Motor neuron (in vitro differentiated cells): ENCODE data around the gene RELT. TPM values are rescaled to one million over a fixed set of nuclear protein-coding genes. Genes with fewer than 3 reads are reported as not detected.
A peak's percentile ranks its signal among the peaks of the same experiment; 100 is the strongest.

ENCODE experiments used
- ATAC-seq, 8 experiments: fragments of 200-7000 bp; cut with Tn5 transposase; replicated peaks in 6 of 8; 2 replicates each; pipeline ENCODE4 v1.8.0; 2021; ENCODE audit warnings: mild to moderate bottlenecking in 8 of 8, moderate library complexity in 8 of 8
- H3K27ac ChIP-seq, 2 donors: fragments of 250-450 bp; sonication (Bioruptor Pico); 2 replicates each; pipeline ENCODE4 v1.9.0; 2021; ENCODE audit warnings: antibody characterized with exemption in 2 of 2, mild to moderate bottlenecking in 2 of 2, moderate library complexity in 1 of 2
- H3K4me1 ChIP-seq, 2 donors: fragments of 250-450 bp; sonication (Bioruptor Pico); replicated peaks in 1 of 2; 2 replicates each; pipeline ENCODE4 v1.6.1; 2021; ENCODE audit warnings: antibody characterized with exemption in 2 of 2, mild to moderate bottlenecking in 2 of 2, moderate library complexity in 1 of 2
- H3K4me3 ChIP-seq, 5 donors: fragments of 250-450 bp; sonication (Bioruptor Pico); 2 replicates each; pipeline ENCODE4 v1.9.0; 2021; ENCODE audit warnings: antibody characterized with exemption in 5 of 5, mild to moderate bottlenecking in 5 of 5, moderate library complexity in 4 of 5
- WGBS, 10 experiments: fragments of 450-650 bp; shearing (Covaris generic); methylation state at CpG; one replicate each; pipeline ENCODE4 v1.0.0; 2022; 5-methylcytosine and 5-hydroxymethylcytosine counted together
- in situ Hi-C, 9 experiments: fragments of 400-800 bp; cut with MboI; loops; one replicate each; pipeline ENCODE4 v1.15.0; 2021; ENCODE audit warnings: low sequenced_read_pairs in 9 of 9, low pct_unique_long_range_greater_than_20kb in 2 of 9; ENCODE audit not compliant: unreplicated experiment in 9 of 9
- total RNA-seq, 8 experiments: library from RNA; unstranded; fragments of 300-600 nt; gene quantifications; 2 replicates each; pipeline versions ENCODE4 v1.2.3 to v1.2.4, GENCODE V29; 2022

The RELT gene
- total RNA-seq, 8 experiments from 2014 or later: 6.0 to 11.8 (median 7.0) TPM

- Histone ChIP-seq H3K4me1 (peaks cover 15 to 25% of the 10 kb centered on the region in 2 donors), H3K27ac (no peak overlapping the region), H3K4me3 (no peak overlapping the region)
- no peak for ATAC-seq
- in situ Hi-C loops: loop anchor here in 1 of 9 experiments (25.0 kb wide), 1 partner anchor 271 kb away; no protein-coding TSS in a partner anchor
- WGBS, 10 experiments: 67 to 100% (median 92%) methylated on average over 1 to 4 of the region's 12 CpGs; no CpG with 5 or more reads in 5 of the 10 experiments
These were observed 14.7 kb downstream of the RELT start for GRCh38 chr11:73390601-73391565.

DNA sequence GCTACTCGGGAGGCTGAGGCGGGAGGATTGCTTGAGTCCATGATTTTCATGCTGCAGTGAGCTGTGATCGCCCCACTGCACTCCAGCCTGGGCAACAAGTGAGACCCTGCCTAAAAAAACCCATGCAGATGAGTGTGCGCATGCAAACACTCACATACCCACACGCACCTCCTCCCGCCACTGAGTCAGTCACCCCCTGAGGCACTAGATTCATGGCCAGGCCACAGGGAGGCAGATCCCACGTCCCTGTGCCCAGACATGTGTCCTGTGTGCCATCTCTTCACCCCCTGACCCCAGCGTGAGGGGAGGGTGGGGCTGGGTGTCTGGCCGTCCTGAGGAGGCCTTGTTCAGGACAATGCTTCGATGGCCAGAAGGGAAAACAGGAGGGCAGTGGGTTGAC, 15.5 kb downstream of the RELT start:
- 100% methylated on average over 1 of the region's 10 CpGs; no CpG with 5 or more reads in 9 of the 10 experiments for WGBS, 10 experiments
- Histone ChIP-seq H3K4me1 (peaks cover 18 to 19% of the 10 kb centered on the region in 2 donors), H3K4me3 (no peak overlapping the region), H3K27ac (no peak overlapping the region)
- in situ Hi-C loops: loop anchor here in 1 of 9 experiments (25.0 kb wide), 1 partner anchor 271 kb away; no protein-coding TSS in a partner anchor
- no peak for ATAC-seq

DNA sequence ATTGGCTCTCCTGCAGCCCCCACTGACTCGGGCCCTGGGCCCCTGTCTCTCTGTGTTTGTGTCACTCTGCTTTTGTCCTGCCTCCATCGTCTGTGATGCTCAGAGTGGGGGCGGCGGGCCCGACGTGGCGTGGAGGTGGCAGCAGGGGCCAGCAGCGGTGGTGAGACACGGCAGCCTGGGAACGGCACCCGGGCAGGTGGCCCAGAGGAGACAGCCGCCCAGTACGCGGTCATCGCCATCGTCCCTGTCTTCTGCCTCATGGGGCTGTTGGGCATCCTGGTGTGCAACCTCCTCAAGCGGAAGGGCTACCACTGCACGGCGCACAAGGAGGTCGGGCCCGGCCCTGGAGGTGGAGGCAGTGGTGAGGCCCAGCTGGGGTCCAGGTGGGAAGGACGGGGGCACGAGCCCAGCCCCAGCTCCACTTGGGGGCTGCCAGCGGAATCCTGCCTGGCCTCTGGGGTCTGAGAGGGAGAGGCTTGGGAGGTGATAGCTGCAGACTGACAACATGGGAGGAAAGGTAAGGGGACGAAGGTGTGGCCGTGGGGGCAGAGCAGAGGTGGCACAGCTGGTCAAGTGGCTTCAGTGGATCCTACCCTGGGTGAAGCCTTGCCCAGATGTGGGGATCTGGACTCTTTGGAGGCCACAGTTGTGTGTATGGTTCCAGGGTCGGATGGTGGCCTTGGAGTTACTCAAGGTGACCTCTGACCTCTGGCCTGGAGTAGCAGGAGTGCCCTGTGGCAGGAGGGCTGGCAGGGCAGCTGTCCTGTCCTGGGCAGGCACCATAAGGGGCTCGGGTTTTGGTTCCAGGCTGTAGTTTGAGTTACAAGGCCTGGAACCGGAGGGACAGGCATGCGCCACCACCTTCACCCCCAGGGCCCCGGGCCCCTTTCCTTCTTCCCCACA, 16.2 kb downstream of the RELT start:
- 90 to 100% (median 95%) methylated on average over 1 to 9 of the region's 31 CpGs; no CpG with 5 or more reads in 7 of the 10 experiments for WGBS, 10 experiments
- H3K4me3 ChIP-seq: no peak overlapping the region
- in situ Hi-C loops: loop anchor here in 1 of 9 experiments (25.0 kb wide), 1 partner anchor 270 kb away; no protein-coding TSS in a partner anchor
- no peak for ATAC-seq
- no peak overlapping the region for H3K27ac ChIP-seq
- peaks cover 15 to 18% of the 10 kb centered on the region in 2 donors for H3K4me1 ChIP-seq

DNA sequence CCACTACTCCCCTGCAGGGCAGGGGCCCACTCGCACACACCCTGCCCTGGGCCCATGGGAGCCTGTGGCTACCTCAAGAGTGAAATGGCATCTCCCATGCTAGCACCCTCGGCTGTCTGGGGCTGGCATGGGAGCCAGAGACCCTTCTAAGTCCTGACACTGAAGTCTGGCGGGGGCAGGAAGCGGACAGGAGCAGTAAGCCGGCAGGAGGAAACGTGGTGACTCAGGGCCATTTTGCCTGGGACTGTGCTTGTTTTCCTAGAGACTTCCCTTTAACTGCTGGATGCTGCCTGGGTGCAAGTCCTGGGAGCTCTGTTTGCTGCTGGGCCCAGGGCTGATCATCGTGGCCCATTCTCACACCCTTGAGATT, 16.8 kb downstream of the RELT start:
- H3K27ac ChIP-seq: no peak overlapping the region
- peak in 1 of 8 experiments; percentile 3 for ATAC-seq
- 87 to 100% (median 92%) methylated on average over 1 to 5 of the region's 7 CpGs; no CpG with 5 or more reads in 7 of the 10 experiments for WGBS, 10 experiments
- in situ Hi-C loops: loop anchor here in 1 of 9 experiments (25.0 kb wide), 1 partner anchor 269 kb away; no protein-coding TSS in a partner anchor
- H3K4me3 ChIP-seq: no peak overlapping the region
- H3K4me1 ChIP-seq: peaks cover 8 to 15% of the 10 kb centered on the region in 2 donors

DNA sequence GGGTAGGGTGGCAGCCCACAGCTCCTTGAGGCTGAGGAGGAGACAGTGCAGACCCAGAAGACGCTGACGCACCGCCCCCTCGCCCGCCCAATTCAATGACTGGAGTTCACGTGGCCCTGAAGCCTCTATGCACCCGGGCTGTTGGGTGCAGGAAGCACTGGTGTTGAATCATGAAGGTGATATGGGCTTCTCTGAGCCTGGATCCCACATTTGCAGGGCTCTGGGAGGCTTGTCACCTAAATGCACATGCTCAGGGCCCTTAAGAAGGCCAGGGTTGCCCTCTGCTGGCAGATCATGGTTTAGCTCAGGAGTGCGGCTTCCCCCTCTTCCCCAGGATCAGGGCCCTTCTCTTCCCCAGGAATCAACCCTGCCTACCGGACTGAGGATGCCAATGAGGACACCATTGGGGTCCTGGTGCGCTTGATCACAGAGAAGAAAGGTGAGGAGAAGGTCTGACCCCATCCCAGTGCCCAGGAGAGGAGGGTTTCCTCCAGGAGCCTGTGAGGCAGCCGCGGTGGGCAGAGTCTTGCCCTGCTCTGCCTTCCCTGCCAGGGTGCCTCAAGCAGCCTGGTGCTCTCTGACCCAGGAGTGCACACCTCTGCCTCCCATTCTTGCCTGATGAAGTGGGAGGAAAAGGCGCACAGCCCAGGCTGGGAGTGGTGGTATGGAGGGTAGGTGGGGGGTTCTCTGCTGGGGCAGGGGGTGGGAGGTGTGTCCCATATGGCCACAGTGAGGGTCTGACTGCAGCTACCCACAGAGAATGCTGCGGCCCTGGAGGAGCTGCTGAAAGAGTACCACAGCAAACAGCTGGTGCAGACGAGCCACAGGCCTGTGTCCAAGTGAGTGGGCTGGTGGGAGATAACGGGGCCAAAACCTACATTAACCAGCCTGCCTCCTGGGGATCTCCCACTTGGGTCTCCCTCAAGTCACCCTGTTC, 17.5 kb downstream of the RELT start:
- H3K27ac ChIP-seq: no peak overlapping the region
- peaks cover 3 to 9% of the 10 kb centered on the region in 2 donors for H3K4me1 ChIP-seq
- no peak overlapping the region for H3K4me3 ChIP-seq
- in situ Hi-C loops: loop anchor here in 1 of 9 experiments (25.0 kb wide), 1 partner anchor 269 kb away; no protein-coding TSS in a partner anchor
- WGBS, 10 experiments: 22 to 100% (median 40%) methylated on average over 1 to 5 of the region's 16 CpGs; no CpG with 5 or more reads in 6 of the 10 experiments
- peak; percentile 60 to 81 (median 74) for ATAC-seq

DNA sequence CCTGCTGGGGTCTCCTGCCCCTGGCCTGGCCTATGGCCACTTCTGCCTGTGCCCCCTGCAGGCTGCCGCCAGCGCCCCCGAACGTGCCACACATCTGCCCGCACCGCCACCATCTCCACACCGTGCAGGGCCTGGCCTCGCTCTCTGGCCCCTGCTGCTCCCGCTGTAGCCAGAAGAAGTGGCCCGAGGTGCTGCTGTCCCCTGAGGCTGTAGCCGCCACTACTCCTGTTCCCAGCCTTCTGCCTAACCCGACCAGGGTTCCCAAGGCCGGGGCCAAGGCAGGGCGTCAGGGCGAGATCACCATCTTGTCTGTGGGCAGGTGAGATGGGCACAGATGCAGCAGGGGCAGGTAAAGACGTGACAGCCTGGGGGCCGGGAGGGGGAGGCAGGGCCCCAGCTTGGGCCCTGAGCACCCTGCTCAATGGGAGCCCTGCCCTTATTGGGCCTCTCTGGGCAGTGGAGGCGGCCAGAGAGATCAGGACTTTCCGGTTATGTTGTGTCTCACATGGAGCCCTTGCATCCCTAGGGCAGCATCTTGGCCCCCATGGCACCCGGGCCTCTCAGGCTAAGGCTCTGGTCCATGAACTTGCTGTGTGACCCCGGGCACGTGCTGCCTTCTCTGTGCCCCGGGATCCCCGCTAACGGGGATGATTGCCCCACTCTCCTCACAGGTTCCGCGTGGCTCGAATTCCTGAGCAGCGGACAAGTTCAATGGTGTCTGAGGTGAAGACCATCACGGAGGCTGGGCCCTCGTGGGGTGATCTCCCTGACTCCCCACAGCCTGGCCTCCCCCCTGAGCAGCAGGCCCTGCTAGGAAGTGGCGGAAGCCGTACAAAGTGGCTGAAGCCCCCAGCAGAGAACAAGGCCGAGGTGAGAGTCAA, 18.5 kb downstream of the RELT start:
- Histone ChIP-seq H3K4me1 (peaks cover 9 to 11% of the 10 kb centered on the region in 2 donors), H3K4me3 (no peak overlapping the region), H3K27ac (no peak overlapping the region)
- in situ Hi-C loops: loop anchor here in 1 of 9 experiments (25.0 kb wide), 1 partner anchor 268 kb away; no protein-coding TSS in a partner anchor
- WGBS, 10 experiments: 87 to 100% (median 97%) methylated on average over 2 to 12 of the region's 34 CpGs; no CpG with 5 or more reads in 4 of the 10 experiments
- no peak for ATAC-seq

DNA sequence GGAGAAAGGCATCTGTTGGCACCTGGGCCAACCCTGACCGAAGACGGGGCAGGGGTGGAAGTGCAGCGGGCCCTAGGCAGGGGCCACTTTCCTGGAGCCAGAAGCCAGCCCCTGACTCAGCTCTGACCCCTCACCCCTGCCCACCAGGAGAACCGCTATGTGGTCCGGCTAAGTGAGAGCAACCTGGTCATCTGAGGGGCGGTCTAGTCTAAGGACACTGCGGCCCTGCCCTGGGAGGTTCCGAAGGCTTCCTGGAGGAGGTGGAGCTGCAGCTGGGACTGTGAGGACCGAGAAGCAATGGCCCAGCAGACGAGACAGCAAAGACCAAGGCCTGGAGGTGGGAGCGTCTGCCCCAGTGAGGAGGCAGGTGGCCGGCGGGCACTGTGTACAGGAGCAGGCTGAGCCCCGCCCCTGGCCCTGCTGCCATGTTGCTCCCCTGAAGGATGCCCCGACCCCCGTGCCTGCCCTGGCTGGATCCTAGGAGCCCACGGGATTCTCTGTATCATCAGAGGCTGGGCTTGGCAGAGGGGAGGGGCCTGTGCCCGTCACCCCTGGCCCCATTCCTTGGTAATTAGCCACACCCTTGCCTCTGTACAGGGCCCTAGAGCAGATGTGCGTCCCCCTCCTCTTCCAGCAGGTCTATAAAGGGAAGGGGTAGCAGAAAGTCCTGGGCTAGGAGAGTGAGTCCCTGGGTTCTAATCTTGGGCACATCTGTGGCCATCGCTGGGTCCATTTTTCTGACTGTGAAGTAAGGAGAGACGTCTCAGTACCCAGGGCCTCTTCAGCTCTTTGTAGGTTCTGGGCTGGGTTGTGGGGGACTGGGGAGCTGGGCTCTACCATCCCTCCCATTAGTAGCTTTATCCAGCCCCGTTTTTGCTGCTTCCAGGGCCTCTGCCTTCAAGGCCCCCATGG, 19.4 kb downstream of the RELT start:
- Histone ChIP-seq H3K27ac (no peak overlapping the region), H3K4me3 (no peak overlapping the region), H3K4me1 (peaks cover 9 to 11% of the 10 kb centered on the region in 2 donors)
- no peak for ATAC-seq
- 63 to 100% (median 100%) methylated on average over 1 to 4 of the region's 22 CpGs; no CpG with 5 or more reads in 3 of the 10 experiments for WGBS, 10 experiments
- in situ Hi-C loops: loop anchor here in 1 of 9 experiments (25.0 kb wide), 1 partner anchor 267 kb away; no protein-coding TSS in a partner anchor

DNA sequence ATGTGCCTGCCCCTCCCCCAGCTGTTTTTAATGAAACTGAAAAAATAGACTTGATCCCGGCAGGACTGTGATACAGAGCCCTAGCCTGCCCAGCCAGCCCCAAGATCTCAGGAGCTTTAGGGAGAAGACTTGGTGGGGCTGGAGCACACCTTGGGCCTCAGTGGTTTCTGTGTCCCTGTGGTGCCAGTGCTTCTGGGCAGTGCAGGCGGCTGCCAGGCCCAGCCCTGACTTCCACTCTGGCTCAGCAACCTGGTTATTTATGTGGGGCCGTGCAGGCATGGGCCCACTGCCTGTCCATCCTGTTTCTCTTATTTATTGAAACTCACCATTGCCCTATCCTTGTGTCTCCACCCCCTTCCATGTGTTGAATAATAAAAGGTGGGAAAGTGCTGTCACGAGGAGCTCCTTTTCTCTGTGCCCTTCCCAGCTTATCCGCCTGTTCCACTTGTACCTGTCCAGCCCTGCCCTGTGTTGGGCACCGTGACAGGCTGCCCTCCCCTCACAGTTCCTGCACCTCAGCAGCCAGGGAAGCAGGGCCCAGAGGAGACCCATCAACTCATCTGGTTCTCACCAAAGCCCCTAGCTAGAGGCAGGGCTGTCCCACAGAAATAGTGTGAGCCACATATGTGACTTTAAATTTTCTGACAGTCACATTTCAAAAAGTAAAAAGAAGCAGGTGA, 20.2 kb downstream of the RELT start:
- no peak for ATAC-seq
- H3K27ac ChIP-seq: no peak overlapping the region
- H3K4me1 ChIP-seq: peaks cover 9 to 11% of the 10 kb centered on the region in 2 donors
- WGBS, 10 experiments: 10 to 93% (median 86%) methylated on average over 1 to 4 of the region's 6 CpGs; no CpG with 5 or more reads in 3 of the 10 experiments
- in situ Hi-C loops: loop anchor here in 1 of 9 experiments (25.0 kb wide), 1 partner anchor 266 kb away; no protein-coding TSS in a partner anchor
- H3K4me3 ChIP-seq: no peak overlapping the region

GRCh38 chr11:73396985-73397384, 20.8 kb downstream of the RELT start:
- no peak for ATAC-seq
- no peak overlapping the region for H3K27ac ChIP-seq
- H3K4me1 ChIP-seq: peaks cover 9 to 11% of the 10 kb centered on the region in 2 donors
- H3K4me3 ChIP-seq: no peak overlapping the region
- in situ Hi-C loops: loop anchor here in 1 of 9 experiments (25.0 kb wide), 1 partner anchor 265 kb away; no protein-coding TSS in a partner anchor
- WGBS, 10 experiments: 72 to 100% (median 98%) methylated on average over 1 to 5 of the region's 7 CpGs; no CpG with 5 or more reads in 2 of the 10 experiments
